H9 (cell line): ENCODE measurements around the gene KCNJ12. TPM values are rescaled to one million over a fixed set of nuclear protein-coding genes. Genes with fewer than 3 reads are reported as not detected.

Source experiments
- DNase-seq: peaks from one replicate; pipeline ENCODE4 v3.0.0-alpha.2; 2017
- H2AFZ ChIP-seq: one replicate; pipeline ENCODE4 v1.6.1; 2013; ENCODE audit warnings: mild to moderate bottlenecking, low read length, control low read depth, moderate library complexity
- H2AK5ac ChIP-seq: 2 replicates; pipeline ENCODE4 v1.6.1; 2013; ENCODE audit warnings: low read length, control low read depth, mixed read lengths; ENCODE audit not compliant: insufficient read length
- H2BK120ac ChIP-seq: one replicate; pipeline ENCODE4 v1.6.1; 2013; ENCODE audit warnings: low read depth, mild to moderate bottlenecking, low read length, control low read depth, inconsistent platforms; ENCODE audit not compliant: poor library complexity, severe bottlenecking
- H2BK12ac ChIP-seq: 2 replicates; pipeline ENCODE4 v1.6.1; 2013; ENCODE audit warnings: low read length, control low read depth, mixed read lengths, low read depth; ENCODE audit not compliant: insufficient read length
- H2BK15ac ChIP-seq: 2 replicates; pipeline ENCODE4 v1.6.1; 2013; ENCODE audit warnings: low read depth, low read length, control low read depth
- H2BK20ac ChIP-seq: one replicate; pipeline ENCODE4 v1.6.1; 2013; ENCODE audit warnings: low read depth, mild to moderate bottlenecking, low read length, control low read depth, inconsistent platforms; ENCODE audit not compliant: poor library complexity, severe bottlenecking
- H2BK5ac ChIP-seq: 2 replicates; pipeline ENCODE4 v1.6.1; 2013; ENCODE audit warnings: low read length, control low read depth, mixed read lengths; ENCODE audit not compliant: insufficient read length
- H3K14ac ChIP-seq: 2 replicates; pipeline ENCODE4 v1.6.1; 2013; ENCODE audit warnings: low read length, control low read depth; ENCODE audit not compliant: insufficient read depth
- H3K18ac ChIP-seq: 2 replicates; pipeline ENCODE4 v1.6.1; 2013; ENCODE audit warnings: low read depth, mild to moderate bottlenecking, mixed read lengths, low read length, control low read depth; ENCODE audit not compliant: insufficient read length
- H3K23ac ChIP-seq: 2 replicates; pipeline ENCODE4 v1.6.1; 2013; ENCODE audit warnings: low read length, control low read depth, mixed read lengths, low read depth; ENCODE audit not compliant: insufficient read length
- H3K23me2 ChIP-seq: 2 replicates; pipeline ENCODE4 v1.6.1; 2013; ENCODE audit warnings: low read depth, mild to moderate bottlenecking, mixed read lengths, low read length, control low read depth; ENCODE audit not compliant: insufficient read length, poor library complexity, severe bottlenecking
- H3K27ac ChIP-seq: 2 replicates; pipeline ENCODE4 v1.5.1; 2013; ENCODE audit warnings: low read length, control low read depth, mixed read lengths, low read depth; ENCODE audit not compliant: insufficient read length
- H3K27me3 ChIP-seq: 2 replicates; pipeline ENCODE4 v1.6.1; 2013; ENCODE audit warnings: low read length, control low read depth, inconsistent platforms; ENCODE audit not compliant: insufficient read depth
- H3K4ac ChIP-seq: 2 replicates; pipeline ENCODE4 v1.6.1; 2013; ENCODE audit warnings: low read depth, mild to moderate bottlenecking, control low read depth, inconsistent platforms, low read length, moderate library complexity
- H3K4me1 ChIP-seq: 2 replicates; pipeline ENCODE4 v1.6.1; 2013; ENCODE audit warnings: low read length, control low read depth, inconsistent platforms; ENCODE audit not compliant: insufficient read depth
- H3K4me2 ChIP-seq: 2 replicates; pipeline ENCODE4 v1.6.1; 2013; ENCODE audit warnings: low read length, control low read depth, mixed read lengths; ENCODE audit not compliant: insufficient read length, insufficient read depth
- H3K56ac ChIP-seq: 2 replicates; pipeline ENCODE4 v1.6.1; 2013; ENCODE audit warnings: low read depth, mild to moderate bottlenecking, mixed read lengths, low read length, control low read depth; ENCODE audit not compliant: insufficient read length
- H3K79me1 ChIP-seq: 2 replicates; pipeline ENCODE4 v1.6.1; 2013; ENCODE audit warnings: low read depth, mild to moderate bottlenecking, moderate library complexity, low read length, control low read depth, inconsistent platforms; ENCODE audit not compliant: insufficient read depth, poor library complexity, severe bottlenecking
- H3K79me2 ChIP-seq: 2 replicates; pipeline ENCODE4 v1.6.1; 2013; ENCODE audit warnings: low read length, control low read depth, inconsistent platforms; ENCODE audit not compliant: insufficient read depth
- H3K9ac ChIP-seq: 2 replicates; pipeline ENCODE4 v1.6.1; 2013; ENCODE audit warnings: low read length, control low read depth, mixed read lengths; ENCODE audit not compliant: insufficient read length; ENCODE audit errors: extremely low read depth
- H3K9me3 ChIP-seq: one replicate; pipeline ENCODE4 v1.6.1; 2013; ENCODE audit warnings: low read depth, low read length, inconsistent platforms; ENCODE audit not compliant: control insufficient read depth
- H3T11ph ChIP-seq: one replicate; pipeline ENCODE4 v1.6.1; 2013; ENCODE audit warnings: mild to moderate bottlenecking, low read length, control low read depth, inconsistent platforms
- H4K20me1 ChIP-seq: one replicate; pipeline ENCODE4 v1.6.1; 2013; ENCODE audit not compliant: control insufficient read depth, insufficient read length, insufficient read depth
- H4K5ac ChIP-seq: 2 replicates; pipeline ENCODE4 v1.6.1; 2013; ENCODE audit warnings: low read depth, mild to moderate bottlenecking, mixed read lengths, low read length, control low read depth; ENCODE audit not compliant: insufficient read length
- H4K8ac ChIP-seq: replicated peaks from 2 replicates; pipeline ENCODE4 v1.6.1; 2013; ENCODE audit warnings: low read length, control low read depth, mixed read lengths, low read depth; ENCODE audit not compliant: insufficient read length
- H4K91ac ChIP-seq: 2 replicates; pipeline ENCODE4 v1.6.1; 2013; ENCODE audit warnings: low read depth, mild to moderate bottlenecking, moderate library complexity, mixed read lengths, low read length, control low read depth; ENCODE audit not compliant: insufficient read length
- H3K27ac Mint-ChIP-seq, 3 experiments: 2 replicates in 2 of 3; 3 replicates in 1 of 3; pipeline ENCODE4 v1.8.0; 2020 to 2021; ENCODE audit warnings: mixed read lengths in 3 of 3, mild to moderate bottlenecking in 1 of 3, moderate library complexity in 1 of 3
- H3K27me3 Mint-ChIP-seq: 2 replicates; pipeline ENCODE4 v1.8.0; 2021; ENCODE audit warnings: low read depth, mild to moderate bottlenecking, moderate library complexity, mixed read lengths
- H3K36me3 Mint-ChIP-seq, 3 experiments: 2 replicates in 2 of 3; 3 replicates in 1 of 3; pipeline ENCODE4 v1.8.0; 2020 to 2021; ENCODE audit warnings: low read depth in 3 of 3, mixed read lengths in 3 of 3; ENCODE audit not compliant: insufficient read depth in 1 of 3
- H3K4me1 Mint-ChIP-seq, 2 experiments: 2 replicates each; pipeline ENCODE4 v1.8.0; 2020; ENCODE audit warnings: mixed read lengths in 2 of 2
- H3K4me3 Mint-ChIP-seq, 2 experiments: 2 replicates in 1 of 2; 3 replicates in 1 of 2; pipeline ENCODE4 v1.8.0; 2020 to 2021; ENCODE audit warnings: mild to moderate bottlenecking in 2 of 2, mixed read lengths in 2 of 2, moderate library complexity in 1 of 2
- H3K9me3 Mint-ChIP-seq, 2 experiments: 2 replicates in 1 of 2; 3 replicates in 1 of 2; pipeline ENCODE4 v1.8.0; 2020; ENCODE audit warnings: mild to moderate bottlenecking in 2 of 2, mixed read lengths in 2 of 2, moderate library complexity in 1 of 2
- WGBS: extraction: QIAGEN DNeasy Blood & Tissue Kit; methylation state at CpG from one replicate; pipeline ENCODE4 v1.1.7; 2013; ENCODE audit warnings: missing lambda C conversion rate, low lambda C conversion rate, mixed read lengths; ENCODE audit not compliant: insufficient read length; ENCODE audit errors: extremely low coverage; 5-methylcytosine and 5-hydroxymethylcytosine counted together
- total RNA-seq: library from RNA; stranded (reverse); gene quantifications from 2 replicates; pipeline ENCODE4 v1.2.1, GENCODE V29; 2021
- TF ChIP-seq, protein P1 (sequence below): fragments of 200-600 bp; sonication (generic); conservative IDR thresholded peaks from 3 replicates; pipeline ENCODE4 v1.8.0; 2021; ENCODE audit warnings: antibody characterized with exemption, mild to moderate bottlenecking

The KCNJ12 gene
- total RNA-seq, 1 experiment from 2014 or later, result 0.39 TPM

DNA sequence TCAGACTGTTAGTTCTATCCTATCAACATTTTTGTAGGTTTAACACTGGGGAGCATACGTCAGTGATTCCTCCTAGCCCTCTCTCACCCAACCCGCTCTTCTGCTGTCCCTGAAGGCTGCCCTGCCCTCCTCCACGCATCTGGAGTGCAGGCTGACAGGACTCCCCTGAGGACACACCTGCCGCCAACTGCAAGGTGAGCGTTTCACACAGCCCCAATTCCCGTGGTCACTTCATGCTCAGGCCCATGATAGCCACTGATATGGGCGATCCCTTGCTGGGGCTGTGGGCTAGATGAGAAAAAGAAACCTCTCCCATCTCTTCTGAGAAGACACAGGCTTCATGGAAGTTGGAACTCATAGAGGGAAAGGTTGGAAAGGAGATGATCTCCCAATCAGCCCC is 91.0 kb downstream of the KCNJ12 start:
- Mint-ChIP-seq H3K27me3 (peaks cover 58% of the 10 kb centered on the region), H3K36me3 (peaks cover 0 to 3% (median 0%) of the 10 kb centered on the region in 3 experiments; a peak in 2 of 7 replicates), H3K27ac (no peak overlapping the region), H3K4me1 (peaks cover 15 to 16% of the 10 kb centered on the region in 2 experiments), H3K4me3 (no peak overlapping the region), H3K9me3 (peaks cover 10 to 14% of the 10 kb centered on the region in 2 experiments)
- no peak overlapping the region for H3K18ac ChIP-seq
- H2AK5ac ChIP-seq, result no peak overlapping the region
- no peak overlapping the region for H2BK5ac ChIP-seq
- H3K23me2 ChIP-seq, result peaks cover 10% of the 10 kb centered on the region
- no peaks in the 10 kb centered on the region for H3K79me1 ChIP-seq
- H4K91ac ChIP-seq, result no peak overlapping the region
- H4K5ac ChIP-seq, result no peak overlapping the region
- no peaks in the 10 kb centered on the region for H3K4me1 ChIP-seq
- no peak overlapping the region for H3K27ac ChIP-seq
- no peak overlapping the region for H2BK12ac ChIP-seq
- no peak overlapping the region for H3K4ac ChIP-seq
- TF ChIP-seq, protein P1, sequence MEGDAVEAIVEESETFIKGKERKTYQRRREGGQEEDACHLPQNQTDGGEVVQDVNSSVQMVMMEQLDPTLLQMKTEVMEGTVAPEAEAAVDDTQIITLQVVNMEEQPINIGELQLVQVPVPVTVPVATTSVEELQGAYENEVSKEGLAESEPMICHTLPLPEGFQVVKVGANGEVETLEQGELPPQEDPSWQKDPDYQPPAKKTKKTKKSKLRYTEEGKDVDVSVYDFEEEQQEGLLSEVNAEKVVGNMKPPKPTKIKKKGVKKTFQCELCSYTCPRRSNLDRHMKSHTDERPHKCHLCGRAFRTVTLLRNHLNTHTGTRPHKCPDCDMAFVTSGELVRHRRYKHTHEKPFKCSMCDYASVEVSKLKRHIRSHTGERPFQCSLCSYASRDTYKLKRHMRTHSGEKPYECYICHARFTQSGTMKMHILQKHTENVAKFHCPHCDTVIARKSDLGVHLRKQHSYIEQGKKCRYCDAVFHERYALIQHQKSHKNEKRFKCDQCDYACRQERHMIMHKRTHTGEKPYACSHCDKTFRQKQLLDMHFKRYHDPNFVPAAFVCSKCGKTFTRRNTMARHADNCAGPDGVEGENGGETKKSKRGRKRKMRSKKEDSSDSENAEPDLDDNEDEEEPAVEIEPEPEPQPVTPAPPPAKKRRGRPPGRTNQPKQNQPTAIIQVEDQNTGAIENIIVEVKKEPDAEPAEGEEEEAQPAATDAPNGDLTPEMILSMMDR, result no peak
- H4K8ac ChIP-seq, result no peak overlapping the region
- H3K4me2 ChIP-seq, result no peak overlapping the region
- no peak for DNase-seq
- no peak overlapping the region for H3K9ac ChIP-seq
- no peak overlapping the region for H3K56ac ChIP-seq
- no peak overlapping the region for H3T11ph ChIP-seq
- no peak overlapping the region for H2BK120ac ChIP-seq
- H3K27me3 ChIP-seq, result no peaks in the 10 kb centered on the region; the same call in 1 of the 2 replicates
- H3K9me3 ChIP-seq, result no peaks in the 10 kb centered on the region
- no peak overlapping the region for H2BK15ac ChIP-seq
- H4K20me1 ChIP-seq, result no peaks in the 10 kb centered on the region
- H3K23ac ChIP-seq, result no peak overlapping the region
- no peak overlapping the region for H2AFZ ChIP-seq
- no peak overlapping the region for H2BK20ac ChIP-seq
- WGBS, result no CpG with 5 or more reads among the region's 7 CpGs
- no peak overlapping the region for H3K14ac ChIP-seq
- no peaks in the 10 kb centered on the region for H3K79me2 ChIP-seq
